ENCODE data around the gene RAB11FIP5.

Gene RAB11FIP5

GRCh38 chr2:73088211-73088610 is 24.5 kb downstream of the RAB11FIP5 start:
- no peak for DNase-seq (ENCODE audit: low read depth in 2 of 2)

GRCh38 chr2:73087311-73087710 is 25.4 kb downstream of the RAB11FIP5 start:
- DNase-seq (ENCODE audit: low read depth in 2 of 2) = no peak

GRCh38 chr2:73085691-73086090 is 27.1 kb downstream of the RAB11FIP5 start:
- peak; percentile 78 to 80 for DNase-seq (ENCODE audit: low read depth in 2 of 2)

- DNase-seq (ENCODE audit: low read depth in 2 of 2) = no peak
These were observed 27.8 kb downstream of the RAB11FIP5 start for GRCh38 chr2:73084971-73085370.

- DNase-seq (ENCODE audit: low read depth in 2 of 2) = no peak
These were observed 28.6 kb downstream of the RAB11FIP5 start for GRCh38 chr2:73083886-73084800.

- DNase-seq (ENCODE audit: low read depth in 2 of 2) = no peak
These were observed 30.0 kb downstream of the RAB11FIP5 start for GRCh38 chr2:73082523-73083410.

- no peak for DNase-seq (ENCODE audit: low read depth in 2 of 2)
These were observed 31.5 kb downstream of the RAB11FIP5 start for GRCh38 chr2:73081181-73081671.

GRCh38 chr2:73080321-73081131 is 32.2 kb downstream of the RAB11FIP5 start:
- no peak for DNase-seq (ENCODE audit: low read depth in 2 of 2)

GRCh38 chr2:73079636-73080035 is 33.1 kb downstream of the RAB11FIP5 start:
- DNase-seq (ENCODE audit: low read depth in 2 of 2) = no peak

GRCh38 chr2:73078457-73079411 is 34.0 kb downstream of the RAB11FIP5 start:
- DNase-seq (ENCODE audit: low read depth in 2 of 2) = no peak

GRCh38 chr2:73077424-73077795 is 35.3 kb downstream of the RAB11FIP5 start:
- DNase-seq (ENCODE audit: low read depth in 2 of 2) = no peak

- DNase-seq (ENCODE audit: low read depth in 2 of 2) = no peak
These were observed 35.9 kb downstream of the RAB11FIP5 start for GRCh38 chr2:73076701-73077423.

- no peak for DNase-seq (ENCODE audit: low read depth in 2 of 2)
These were observed 37.0 kb downstream of the RAB11FIP5 start for GRCh38 chr2:73075477-73076373.

- DNase-seq (ENCODE audit: low read depth in 2 of 2) = no peak
These were observed 38.4 kb downstream of the RAB11FIP5 start for GRCh38 chr2:73074110-73075069.

GRCh38 chr2:73072416-73072815 is 40.3 kb downstream of the RAB11FIP5 start:
- no peak for DNase-seq (ENCODE audit: low read depth in 2 of 2)

GRCh38 chr2:73072129-73072395 is 40.7 kb downstream of the RAB11FIP5 start:
- DNase-seq (ENCODE audit: low read depth in 2 of 2) = no peak

GRCh38 chr2:73071360-73072128 is 41.2 kb downstream of the RAB11FIP5 start, which contains the start of gene SFXN5:
Gene SFXN5 (minus strand): TSS chr2:73071712. CDS start chr2:73071705, 7 bp downstream.
- DNase-seq (ENCODE audit: low read depth in 2 of 2) = peak; percentile 92 to 96
